OCI-LY7 (cell line): ENCODE measurements around the gene COPS3. TPM values are rescaled to one million over a fixed set of nuclear protein-coding genes. Genes with fewer than 3 reads are reported as not detected.

Experiments used
- BruUV-seq: library from RNA; stranded (reverse); fragments of 400-500 nt; replicated peaks from 2 replicates; lab custom pipeline; 2021; lab: Mats Ljungman, UMichigan
- CTCF ChIA-PET: fragments of 300-600 bp; sonication (Branson Sonifier 250); formaldehyde crosslinking; loops from one replicate; lab custom pipeline; 2022; ENCODE audit warnings: antibody characterized with exemption; ENCODE audit not compliant: unreplicated experiment; lab: Charles Lee
- POLR2A ChIA-PET: fragments of 300-600 bp; sonication (Branson Sonifier 250); formaldehyde crosslinking; loops from one replicate; lab custom pipeline; 2022; ENCODE audit warnings: antibody characterized with exemption; lab: Charles Lee
- DNase-seq: peaks from one replicate; pipeline ENCODE4 v3.0.0-alpha.2; 2015; ENCODE audit warnings: low spot score
- H2AFZ ChIP-seq: fragments of 200-600 bp; sonication (generic), shearing (Covaris generic); 2 replicates; pipeline ENCODE4 v1.6.1; 2014; ENCODE audit warnings: mild to moderate bottlenecking, antibody characterized with exemption, low read length, moderate library complexity
- H3K27ac ChIP-seq: fragments of 200-600 bp; sonication (generic); 2 replicates; pipeline ENCODE4 v1.5.1; 2014; ENCODE audit warnings: mixed run types, low read depth, mild to moderate bottlenecking, moderate library complexity, low read length, inconsistent platforms; ENCODE audit not compliant: poor library complexity, severe bottlenecking
- H3K36me3 ChIP-seq: fragments of 200-600 bp; sonication (generic); 2 replicates; pipeline ENCODE4 v1.6.1; 2014; ENCODE audit warnings: mild to moderate bottlenecking, antibody characterized with exemption, low read length, moderate library complexity, mixed read lengths; ENCODE audit not compliant: insufficient read depth
- H3K4me1 ChIP-seq: fragments of 200-600 bp; sonication (generic); 2 replicates; pipeline ENCODE4 v1.5.1; 2014; ENCODE audit warnings: mild to moderate bottlenecking, low read length; ENCODE audit not compliant: insufficient read depth, poor library complexity, severe bottlenecking
- H3K4me2 ChIP-seq: fragments of 200-600 bp; sonication (generic); 2 replicates; pipeline ENCODE4 v1.6.1; 2014; ENCODE audit warnings: mild to moderate bottlenecking, low read length
- H3K4me3 ChIP-seq: fragments of 200-600 bp; sonication (generic); 2 replicates; pipeline ENCODE4 v1.5.1; 2014; ENCODE audit warnings: mild to moderate bottlenecking, low read depth, low read length; ENCODE audit not compliant: poor library complexity, severe bottlenecking
- H3K79me2 ChIP-seq: fragments of 200-600 bp; sonication (generic); 2 replicates; pipeline ENCODE4 v1.6.1; 2016; ENCODE audit warnings: low read depth, mild to moderate bottlenecking, low read length, moderate library complexity, mixed read lengths; ENCODE audit not compliant: insufficient read depth
- H3K9me2 ChIP-seq: fragments of 200-600 bp; sonication (generic); 2 replicates; pipeline ENCODE4 v1.6.1; 2016; ENCODE audit warnings: mild to moderate bottlenecking, low read length, mixed read lengths; ENCODE audit not compliant: insufficient read depth
- H3K9me3 ChIP-seq: fragments of 200-600 bp; sonication (generic); 2 replicates; pipeline ENCODE4 v1.6.1; 2014; ENCODE audit warnings: mild to moderate bottlenecking, mixed run types, low read length, mixed read lengths
- H4K20me1 ChIP-seq: fragments of 200-600 bp; sonication (generic); 2 replicates; pipeline ENCODE4 v1.6.1; 2014; ENCODE audit warnings: mild to moderate bottlenecking, antibody characterized with exemption, low read length, moderate library complexity, mixed read lengths; ENCODE audit not compliant: insufficient read depth
- EZH2phosphoT487 ChIP-seq: fragments of 200-600 bp; sonication (generic); IDR thresholded peaks from 2 replicates; pipeline ENCODE4 v1.6.1; 2018; ENCODE audit warnings: low read depth, borderline replicate concordance, mild to moderate bottlenecking, mixed run types, antibody characterized with exemption, low read length, moderate library complexity, mixed read lengths
- intact Hi-C: fragments of 100-400 bp; cut with micrococcal nuclease; formaldehyde crosslinking; loops from one replicate; pipeline ENCODE4 v1.10.0; 2022; ENCODE audit not compliant: unreplicated experiment
- total RNA-seq, 2 experiments: library from RNA; depleted of rRNA in 1 of 2; stranded (reverse); fragments of >200 nt in 1 of 2; shearing (Covaris generic) in 1 of 2; gene quantifications; 2 replicates each; pipeline ENCODE4 v1.2.3, GENCODE V29; 2014 to 2022
- TF ChIP-seq, protein P1 (sequence below): fragments of 200-600 bp; sonication (generic); conservative IDR thresholded peaks from 2 replicates; pipeline ENCODE4 v1.5.1; 2014; ENCODE audit warnings: mild to moderate bottlenecking, antibody characterized with exemption, low read length, moderate library complexity, mixed read lengths

Gene COPS3
- total RNA-seq, 2 experiments from 2014 or later = 83.9 to 113 TPM

DNA sequence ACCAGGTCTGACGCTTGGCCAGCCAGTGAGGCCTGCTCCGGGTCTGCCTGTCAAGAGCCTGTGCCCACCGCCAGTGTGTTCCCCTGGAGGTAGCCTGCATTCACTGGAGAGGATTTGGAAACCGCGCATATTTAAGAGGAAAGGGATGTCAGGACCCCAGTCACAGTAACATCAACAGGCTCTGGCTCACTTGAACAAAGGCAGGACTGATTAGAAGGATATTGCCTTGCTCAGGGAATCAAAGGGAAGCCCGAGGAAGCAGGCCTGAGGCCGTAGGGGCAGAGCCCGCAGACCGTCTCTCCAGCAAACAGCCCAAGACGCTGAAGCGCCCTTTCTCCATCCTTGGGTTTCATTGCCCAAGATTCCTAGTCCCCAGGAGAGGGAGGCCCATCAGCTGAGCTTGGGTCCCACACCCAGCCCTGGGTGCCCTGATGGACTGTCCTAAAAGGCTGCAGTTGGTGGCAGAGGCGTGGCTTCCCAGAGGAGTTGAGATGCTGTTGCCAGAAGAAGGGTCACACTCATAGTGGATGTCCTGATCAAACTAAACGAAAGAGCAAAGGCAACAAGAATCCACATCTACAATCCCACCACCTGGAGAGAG lies 45.3 kb upstream of the COPS3 start:
- CTCF ChIA-PET = no interaction called here
- BruUV-seq = no TSS peak

GRCh38 chr17:17325816-17326215 lies 44.8 kb upstream of the COPS3 start:
- Histone ChIP-seq H4K20me1 (no peaks in the 10 kb centered on the region), H2AFZ (no peak overlapping the region), H3K4me1 (no peaks in the 10 kb centered on the region), H3K9me3 (no peaks in the 10 kb centered on the region), H3K27ac (no peak overlapping the region), H3K9me2 (no peaks in the 10 kb centered on the region), H3K36me3 (no peaks in the 10 kb centered on the region), H3K4me2 (no peak overlapping the region), H3K79me2 (no peaks in the 10 kb centered on the region), H3K4me3 (no peak overlapping the region)
- BruUV-seq = no TSS peak
- TF ChIP-seq EZH2phosphoT487 = no peak
- TF ChIP-seq, protein P1, sequence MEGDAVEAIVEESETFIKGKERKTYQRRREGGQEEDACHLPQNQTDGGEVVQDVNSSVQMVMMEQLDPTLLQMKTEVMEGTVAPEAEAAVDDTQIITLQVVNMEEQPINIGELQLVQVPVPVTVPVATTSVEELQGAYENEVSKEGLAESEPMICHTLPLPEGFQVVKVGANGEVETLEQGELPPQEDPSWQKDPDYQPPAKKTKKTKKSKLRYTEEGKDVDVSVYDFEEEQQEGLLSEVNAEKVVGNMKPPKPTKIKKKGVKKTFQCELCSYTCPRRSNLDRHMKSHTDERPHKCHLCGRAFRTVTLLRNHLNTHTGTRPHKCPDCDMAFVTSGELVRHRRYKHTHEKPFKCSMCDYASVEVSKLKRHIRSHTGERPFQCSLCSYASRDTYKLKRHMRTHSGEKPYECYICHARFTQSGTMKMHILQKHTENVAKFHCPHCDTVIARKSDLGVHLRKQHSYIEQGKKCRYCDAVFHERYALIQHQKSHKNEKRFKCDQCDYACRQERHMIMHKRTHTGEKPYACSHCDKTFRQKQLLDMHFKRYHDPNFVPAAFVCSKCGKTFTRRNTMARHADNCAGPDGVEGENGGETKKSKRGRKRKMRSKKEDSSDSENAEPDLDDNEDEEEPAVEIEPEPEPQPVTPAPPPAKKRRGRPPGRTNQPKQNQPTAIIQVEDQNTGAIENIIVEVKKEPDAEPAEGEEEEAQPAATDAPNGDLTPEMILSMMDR = no peak
- POLR2A ChIA-PET = no interaction called here
- intact Hi-C loops = no loop called here
- DNase-seq = no peak
- CTCF ChIA-PET = no interaction called here

More for the DNA sequence above, 45.3 kb upstream of the COPS3 start:
- Histone ChIP-seq H3K4me3 (no peak overlapping the region), H3K79me2 (no peaks in the 10 kb centered on the region), H3K36me3 (no peaks in the 10 kb centered on the region), H2AFZ (no peak overlapping the region), H3K9me3 (no peaks in the 10 kb centered on the region), H4K20me1 (no peaks in the 10 kb centered on the region), H3K9me2 (no peaks in the 10 kb centered on the region), H3K4me2 (no peak overlapping the region), H3K4me1 (no peaks in the 10 kb centered on the region), H3K27ac (no peak overlapping the region)
- TF ChIP-seq EZH2phosphoT487 = no peak
- TF ChIP-seq, protein P1 = no peak
- POLR2A ChIA-PET = no interaction called here
- intact Hi-C loops = no loop called here
- no peak for DNase-seq

GRCh38 chr17:17325228-17325627 lies 44.2 kb upstream of the COPS3 start:
- H3K4me2 ChIP-seq = no peak overlapping the region
- BruUV-seq = no TSS peak
- no peaks in the 10 kb centered on the region for H3K79me2 ChIP-seq
- H4K20me1 ChIP-seq = no peaks in the 10 kb centered on the region
- H3K4me3 ChIP-seq = no peak overlapping the region
- no peak overlapping the region for H2AFZ ChIP-seq
- H3K9me3 ChIP-seq = no peaks in the 10 kb centered on the region
- H3K9me2 ChIP-seq = no peaks in the 10 kb centered on the region
- no peaks in the 10 kb centered on the region for H3K4me1 ChIP-seq
- ChIA-PET POLR2A (no interaction called here), CTCF (no interaction called here)
- intact Hi-C loops = no loop called here
- no peak for TF ChIP-seq EZH2phosphoT487
- TF ChIP-seq, protein P1 = no peak
- DNase-seq = no peak
- no peaks in the 10 kb centered on the region for H3K36me3 ChIP-seq
- H3K27ac ChIP-seq = no peak overlapping the region
